ENCODE measurements around the gene CTIF.
"Not testable (repeated sequence)": the region's sequence is repeated elsewhere in the genome, so short reads cannot be mapped to it uniquely, and the experiment has no call there.

The CTIF gene

DNA sequence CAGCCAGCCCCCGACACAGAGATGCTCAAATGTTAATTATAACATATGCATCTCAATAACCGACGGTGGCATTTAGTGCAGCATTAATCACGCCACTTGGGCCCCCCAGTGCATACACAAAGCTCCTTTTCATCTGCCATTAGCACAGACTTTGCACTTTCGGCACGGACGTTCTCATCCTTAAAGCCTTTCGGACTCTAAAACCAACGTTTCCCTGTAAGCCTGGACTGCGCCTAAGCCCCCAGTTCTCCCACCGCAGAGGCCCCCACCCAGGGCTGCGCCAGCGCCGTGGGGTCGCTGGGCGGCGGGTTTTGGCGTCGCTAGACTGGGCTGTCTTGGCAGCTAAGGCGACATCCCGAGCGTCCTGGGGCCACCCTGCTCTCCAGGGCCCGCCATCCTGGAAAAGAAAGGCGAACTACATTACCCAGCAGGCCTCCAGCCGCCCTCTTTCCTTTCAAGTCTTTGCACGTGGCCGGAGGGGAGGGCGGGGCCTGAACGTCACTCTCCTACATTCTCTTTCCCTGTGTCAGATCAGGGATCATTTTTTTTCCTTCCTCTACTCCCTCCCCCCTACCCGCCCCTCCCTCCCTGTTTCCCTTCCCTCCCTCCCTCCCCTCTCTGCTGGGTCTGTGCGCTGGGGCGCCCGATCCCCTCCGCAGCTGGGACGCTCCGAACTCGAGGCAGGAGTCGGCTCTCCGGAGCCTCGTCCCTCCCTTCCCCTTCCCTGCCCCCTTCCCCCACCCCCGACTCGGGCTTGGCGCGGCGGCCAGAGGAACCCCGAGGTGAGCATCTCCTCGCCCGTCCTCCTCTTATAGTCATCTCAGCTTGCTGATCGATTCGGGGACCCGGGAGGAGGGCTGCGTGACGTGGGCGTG is at the start of gene CTIF:
TSS of gene CTIF (plus strand) at position 501 of the 875 bp plus-strand sequence. CDS start 80,535 bp downstream, outside the sequence.
- peak; percentile 97 for DNase-seq (ENCODE audit: low spot score)

DNA sequence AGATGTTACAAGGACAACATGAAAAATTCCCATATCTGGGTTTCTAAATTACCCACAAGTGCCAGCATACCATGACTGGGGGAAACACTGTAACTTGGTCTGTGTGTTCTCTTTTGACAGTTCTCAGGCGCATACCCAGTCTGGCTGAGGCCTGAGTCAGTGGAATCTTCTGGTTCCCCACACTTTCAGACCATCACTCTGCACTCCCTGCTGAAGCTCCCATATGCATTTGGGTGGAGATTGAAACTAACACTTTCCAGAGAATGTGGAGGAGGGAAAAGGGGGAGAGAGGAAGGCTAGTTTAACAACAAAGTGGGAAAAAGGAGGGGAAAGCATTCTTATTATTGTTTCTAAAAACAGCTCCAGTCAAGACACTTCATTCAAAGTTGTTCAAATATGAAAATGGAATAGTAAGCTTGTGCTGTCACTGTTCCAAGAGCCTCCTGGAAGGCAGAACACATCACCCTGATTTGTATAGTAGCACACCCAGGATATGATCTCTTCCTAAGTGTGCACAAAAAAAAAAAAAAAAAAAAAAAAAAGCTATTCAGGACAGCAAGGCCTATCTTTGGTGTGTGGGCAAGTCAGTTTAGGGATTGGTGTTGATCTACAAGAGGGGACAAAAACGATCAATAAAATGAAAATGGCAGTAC is 48.1 kb upstream of the CTIF start:
- no peak for DNase-seq (ENCODE audit: low spot score)

DNA sequence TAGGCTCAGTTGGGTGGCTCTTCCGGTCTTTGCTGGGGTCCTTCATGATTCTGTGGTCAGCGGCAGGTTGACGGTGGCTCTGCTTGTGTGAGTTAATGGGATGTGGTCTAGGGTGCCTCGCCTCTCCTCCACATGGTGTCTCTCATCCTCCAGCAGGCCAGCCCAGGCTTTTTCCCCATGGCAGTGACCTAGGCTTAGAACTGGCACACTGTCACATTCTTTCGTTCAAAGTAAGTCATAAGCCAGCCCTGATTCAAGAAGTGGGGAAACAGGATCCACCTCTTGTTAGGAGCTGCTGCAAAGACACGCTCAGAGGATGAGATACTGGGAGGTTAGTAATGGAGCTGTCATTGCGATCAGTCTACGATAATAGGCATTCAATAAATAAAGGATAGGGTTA is 46.0 kb upstream of the CTIF start:
- no peak for DNase-seq (ENCODE audit: low spot score)

DNA sequence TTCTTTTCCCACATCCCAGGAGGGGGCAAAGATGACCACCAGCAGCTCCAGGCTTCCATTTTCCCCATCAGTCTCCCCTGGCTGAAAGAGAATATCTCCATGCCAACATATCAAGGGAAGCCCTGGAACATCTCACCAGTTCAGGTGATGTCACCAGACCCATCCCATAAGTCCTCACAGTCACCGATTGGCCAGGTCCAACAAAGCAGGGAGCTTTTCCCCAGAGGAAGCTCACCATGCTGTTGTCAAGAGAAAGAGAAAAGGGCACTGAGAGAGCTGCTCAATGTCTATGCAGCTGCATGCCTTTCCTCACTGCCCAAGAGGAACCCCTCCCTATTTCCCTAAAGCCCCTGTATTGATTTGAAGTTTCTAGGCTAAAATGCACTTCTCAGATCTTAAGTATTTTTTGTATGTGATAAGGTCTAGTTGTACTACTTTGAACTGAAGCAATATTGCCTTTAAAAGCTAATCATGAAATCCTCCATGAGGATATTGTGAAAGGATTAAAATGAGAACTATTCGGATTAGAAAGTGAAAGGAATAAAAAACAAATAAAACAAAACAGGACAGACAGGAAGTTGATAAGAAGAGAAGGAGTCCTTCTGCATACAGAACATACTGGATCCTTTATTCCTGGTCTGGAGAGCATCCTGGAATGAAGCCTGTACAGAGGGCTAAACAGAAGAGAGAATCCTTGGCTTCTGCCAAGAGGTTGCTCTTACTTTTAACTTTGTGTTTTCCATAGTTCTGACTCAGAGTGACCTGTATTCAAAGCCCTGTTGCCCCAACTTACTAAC is 45.2 kb upstream of the CTIF start:
- no peak for DNase-seq (ENCODE audit: low spot score)

DNA sequence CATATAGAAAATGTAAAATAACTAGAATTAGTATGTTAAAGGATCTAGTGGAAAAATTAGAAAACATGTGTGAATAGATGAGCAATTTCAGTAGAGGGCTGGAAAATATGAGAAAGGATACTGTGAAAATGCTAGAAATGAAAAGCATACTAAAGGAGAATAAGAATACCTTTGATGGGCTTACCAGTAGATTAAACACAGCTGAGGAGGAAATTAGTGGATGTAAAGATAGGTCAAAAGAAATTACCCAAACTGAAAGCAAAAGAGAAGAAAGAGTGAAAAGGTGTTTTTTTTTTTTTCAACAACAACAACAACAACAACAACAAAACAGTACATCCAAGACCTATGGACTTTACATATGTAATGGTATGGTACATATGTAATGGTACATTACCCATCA is 41.0 kb upstream of the CTIF start:
- no peak for DNase-seq (ENCODE audit: low spot score)

DNA sequence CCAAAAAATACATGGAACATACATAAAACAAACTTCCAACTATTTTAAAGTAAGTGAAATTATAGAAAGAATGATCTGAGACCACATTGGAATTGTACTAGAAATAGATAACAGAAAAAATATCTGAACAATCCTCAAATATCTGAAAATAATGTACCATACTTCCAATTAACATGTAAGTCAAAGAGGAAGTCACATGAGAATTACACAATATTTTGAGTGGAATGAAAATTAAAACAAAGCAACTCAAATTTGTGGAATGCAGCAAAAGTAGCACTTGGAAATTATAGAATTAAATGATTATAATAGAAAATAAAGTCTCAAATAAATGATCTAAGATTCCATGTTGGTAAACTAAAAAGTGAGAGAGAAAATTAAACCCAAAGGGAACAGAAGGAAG is 38.3 kb upstream of the CTIF start:
- DNase-seq (ENCODE audit: low spot score): no peak

DNA sequence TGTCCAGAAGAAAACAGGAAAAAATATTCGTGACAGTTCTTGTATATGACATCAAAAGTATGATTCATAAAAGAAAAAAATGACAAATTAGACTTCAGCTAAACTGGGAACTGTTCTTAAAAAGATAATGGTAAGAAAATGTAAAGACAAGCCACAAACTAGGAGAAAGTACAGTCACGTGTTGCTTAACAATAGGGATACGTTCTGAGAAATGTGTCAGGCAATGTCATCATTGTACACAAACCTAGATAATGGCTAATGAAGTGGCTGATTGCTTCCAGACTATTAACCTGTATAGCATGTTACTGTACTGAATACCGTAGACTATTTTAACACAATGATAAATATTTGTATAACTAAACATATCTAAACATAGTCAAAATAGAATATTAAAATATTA is 35.9 kb upstream of the CTIF start:
- no peak for DNase-seq (ENCODE audit: low spot score)

DNA sequence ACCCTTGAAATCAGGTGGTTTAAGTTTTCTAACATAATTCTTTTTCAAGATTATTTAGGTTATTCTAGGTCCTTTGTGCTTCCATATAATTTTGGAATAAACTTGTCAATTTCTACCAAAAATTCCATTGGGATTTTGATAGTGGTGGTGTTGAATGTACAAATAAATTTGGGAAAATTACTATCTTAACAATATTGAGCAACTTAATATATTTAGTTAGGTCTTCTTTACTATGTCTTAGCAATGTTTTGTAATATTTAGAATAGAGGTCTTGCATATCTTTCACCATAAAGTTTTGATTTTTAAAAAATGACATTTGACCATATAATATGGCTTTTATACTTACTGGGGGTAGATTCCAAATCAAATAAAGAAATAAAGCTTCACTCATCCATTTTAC is 34.0 kb upstream of the CTIF start:
- no peak for DNase-seq (ENCODE audit: low spot score)

DNA sequence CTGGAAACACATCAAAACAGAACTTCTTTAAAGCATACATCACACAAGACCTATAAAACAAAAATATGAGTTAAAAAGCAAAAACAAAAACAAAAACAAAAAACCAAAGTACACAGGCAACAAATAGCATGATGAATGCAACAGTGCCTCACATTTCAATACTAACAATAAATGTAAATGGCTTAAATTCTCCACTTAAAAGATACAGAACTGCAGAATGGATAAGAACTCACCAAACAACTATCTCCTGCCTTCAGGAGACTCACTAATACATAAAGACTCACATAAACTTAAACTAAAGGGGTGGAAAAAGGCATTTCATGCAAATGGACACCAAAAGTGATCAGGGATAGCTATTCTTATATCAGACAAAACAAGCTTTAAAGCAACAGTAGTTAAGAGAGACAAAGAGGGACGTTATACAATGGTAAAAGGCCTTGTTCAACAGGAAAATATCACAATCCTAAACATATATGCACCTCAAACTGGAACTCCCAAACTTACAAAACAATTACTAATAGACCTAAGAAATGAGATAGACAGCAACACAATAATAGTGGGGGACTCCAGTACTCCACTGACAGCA is 31.8 kb upstream of the CTIF start:
- DNase-seq (ENCODE audit: low spot score): not testable (repeated sequence)

DNA sequence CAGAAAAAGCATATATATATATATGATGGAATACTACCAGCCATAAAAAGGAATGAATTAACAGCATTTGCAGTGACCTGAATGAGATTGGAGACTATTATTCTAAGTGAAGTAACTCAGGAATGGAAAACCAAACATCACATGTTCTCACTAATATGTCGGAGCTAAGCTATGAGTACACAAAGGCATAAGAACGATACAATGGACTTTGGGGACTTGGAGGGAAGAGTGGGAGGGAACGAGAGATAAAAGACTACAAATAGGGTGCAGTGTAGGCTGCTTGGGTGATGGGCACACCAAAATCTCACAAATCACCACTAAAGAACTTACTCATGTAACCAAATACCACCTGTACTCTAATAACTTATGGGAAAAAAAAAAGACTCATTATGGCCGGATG is 26.3 kb upstream of the CTIF start:
- DNase-seq (ENCODE audit: low spot score): not testable (repeated sequence)

DNA sequence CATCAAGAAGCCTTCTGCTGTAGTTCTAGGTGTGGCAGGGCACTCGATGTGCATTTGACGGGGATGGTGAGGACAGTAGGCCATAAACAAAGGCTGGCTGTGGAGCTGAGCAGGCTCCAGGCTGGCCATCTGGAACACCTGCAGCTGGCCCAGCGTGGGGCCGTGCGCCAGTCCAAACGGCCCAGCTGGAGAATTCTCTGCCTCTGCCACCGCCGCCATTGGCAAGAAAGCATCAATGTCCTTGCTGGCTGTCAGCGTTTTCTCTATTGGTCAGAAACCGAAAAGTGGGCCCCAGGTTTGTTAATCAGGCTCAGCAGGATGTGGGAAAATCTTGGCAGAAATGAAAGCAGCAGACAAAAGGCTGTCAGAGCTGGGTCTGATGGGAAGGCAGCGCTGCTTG is 24.0 kb upstream of the CTIF start:
- peak; percentile 67 for DNase-seq (ENCODE audit: low spot score)

DNA sequence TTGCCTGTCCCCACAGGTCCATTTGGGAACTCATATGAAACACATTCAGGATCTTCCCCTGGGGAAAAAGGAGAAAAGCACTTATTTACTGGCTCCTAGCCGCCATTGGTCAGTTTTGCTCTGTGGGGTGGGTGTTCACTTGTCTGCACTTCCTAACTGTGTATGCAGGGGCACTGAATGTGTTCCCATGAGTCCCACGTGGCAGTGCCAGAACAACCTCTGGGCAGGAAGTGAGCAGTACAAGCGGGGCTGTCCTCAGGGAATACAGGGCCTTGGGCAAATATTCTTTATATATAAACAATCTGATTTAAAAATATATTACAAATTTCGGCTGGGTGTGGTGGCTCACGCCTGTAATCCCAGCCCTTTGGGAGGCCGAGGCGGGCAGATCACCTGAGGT is 21.8 kb upstream of the CTIF start:
- DNase-seq (ENCODE audit: low spot score): no peak

DNA sequence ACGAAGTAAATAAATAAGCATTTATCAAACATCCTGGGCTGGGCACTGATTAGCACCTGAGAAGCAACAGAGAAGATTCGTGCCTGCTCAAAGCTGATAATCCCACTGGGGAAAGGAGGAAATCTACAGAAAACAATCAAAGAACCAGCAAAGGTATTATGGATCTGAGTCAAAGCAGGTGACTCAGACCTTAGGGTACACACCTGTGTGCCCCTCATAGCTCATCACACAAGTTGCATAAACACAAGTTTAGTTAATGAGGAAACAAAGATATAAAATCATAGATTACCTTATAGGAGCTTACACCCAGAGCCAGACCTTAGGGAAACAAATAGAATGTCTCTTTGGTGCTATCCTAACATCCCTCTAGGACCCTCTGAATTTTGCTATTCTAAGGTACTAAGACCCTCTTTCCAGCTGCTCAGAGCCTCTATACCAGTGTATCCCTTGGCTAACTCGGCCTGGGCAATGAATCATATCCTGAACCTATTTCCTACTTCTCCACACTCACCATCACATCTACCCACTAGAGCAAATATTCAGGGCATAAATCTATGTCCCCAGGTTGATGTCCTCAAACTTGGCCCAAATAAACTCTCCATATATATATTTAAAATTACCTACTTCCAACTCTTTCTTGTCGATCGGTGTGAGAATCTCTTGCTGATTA is 19.3 kb upstream of the CTIF start:
- DNase-seq (ENCODE audit: low spot score): no peak

DNA sequence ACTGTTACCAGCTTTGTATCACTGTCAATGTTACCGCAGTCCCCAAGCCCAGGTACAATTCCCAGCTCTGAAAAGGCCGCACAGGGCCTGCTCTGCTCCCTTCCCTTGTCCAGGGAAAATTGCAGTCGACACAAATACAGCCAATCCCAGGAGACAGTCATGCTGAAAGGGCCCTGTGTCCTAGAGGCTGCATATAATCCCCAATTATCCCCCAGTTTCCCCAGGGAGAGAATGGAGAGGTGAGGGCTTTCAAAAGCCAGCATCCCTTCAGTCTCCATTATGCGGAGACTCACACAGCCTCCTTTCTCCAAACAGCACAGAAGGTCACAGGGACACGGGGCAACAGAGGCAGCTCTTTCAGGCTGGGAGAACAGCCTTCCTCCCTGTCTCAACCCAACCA is 17.1 kb upstream of the CTIF start:
- DNase-seq (ENCODE audit: low spot score): no peak

DNA sequence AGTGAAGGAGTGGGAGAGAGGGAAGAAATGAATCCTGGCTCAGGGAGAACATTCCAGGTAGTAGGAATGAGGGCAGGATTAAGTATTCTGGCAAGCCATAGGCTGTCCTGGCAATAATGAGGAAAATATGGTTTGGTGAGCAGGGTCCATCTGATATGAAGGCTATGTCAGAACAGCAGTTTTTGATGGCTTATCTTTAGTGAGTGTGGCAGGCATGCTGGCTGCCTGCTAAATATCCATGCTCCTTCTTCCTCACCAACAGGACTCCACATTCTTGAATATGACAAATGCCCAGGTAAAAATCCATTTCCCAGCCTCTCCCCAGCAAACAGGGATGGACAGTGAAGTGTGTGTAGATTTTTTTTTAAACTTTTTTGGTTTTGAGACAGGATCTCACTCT is 13.2 kb upstream of the CTIF start:
- DNase-seq (ENCODE audit: low spot score): no peak

DNA sequence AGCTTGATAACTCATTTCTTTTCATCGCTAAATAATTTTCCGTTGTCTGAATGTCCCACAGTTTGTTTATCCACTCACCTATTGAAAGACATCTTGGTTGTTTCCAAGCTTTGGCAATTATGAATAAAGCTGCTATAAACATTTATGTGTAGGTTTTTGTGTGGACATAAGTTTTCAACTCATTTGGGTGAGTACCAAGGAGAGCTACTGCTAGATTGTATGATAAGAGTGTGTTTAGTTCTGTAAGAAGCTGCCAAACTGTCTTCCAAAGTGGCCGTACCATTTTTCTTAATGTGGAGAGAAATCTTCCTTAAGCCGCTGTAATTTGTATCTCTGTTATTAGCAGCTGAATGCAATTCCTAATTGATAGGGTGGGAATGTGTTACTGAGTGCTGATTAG is 11.4 kb upstream of the CTIF start:
- DNase-seq (ENCODE audit: low spot score): no peak

DNA sequence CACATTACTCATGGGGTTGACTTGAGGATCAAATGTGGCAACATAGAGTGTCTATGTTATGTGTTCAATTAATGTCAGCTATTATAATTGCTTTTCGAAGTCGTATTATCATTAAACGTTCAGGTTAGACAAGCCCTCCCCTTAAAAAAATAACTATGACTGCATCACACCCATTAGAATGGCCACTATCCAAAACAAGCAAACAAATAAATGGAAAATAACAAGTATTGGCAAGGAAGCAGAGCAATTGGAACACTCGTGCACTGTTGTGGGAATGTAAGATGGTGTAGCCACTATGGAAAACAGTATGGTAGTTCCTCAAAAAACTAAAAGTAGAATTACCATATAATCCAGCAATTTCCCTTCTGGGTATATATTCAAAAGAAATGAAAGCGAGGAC is 10.0 kb upstream of the CTIF start:
- DNase-seq (ENCODE audit: low spot score): no peak

DNA sequence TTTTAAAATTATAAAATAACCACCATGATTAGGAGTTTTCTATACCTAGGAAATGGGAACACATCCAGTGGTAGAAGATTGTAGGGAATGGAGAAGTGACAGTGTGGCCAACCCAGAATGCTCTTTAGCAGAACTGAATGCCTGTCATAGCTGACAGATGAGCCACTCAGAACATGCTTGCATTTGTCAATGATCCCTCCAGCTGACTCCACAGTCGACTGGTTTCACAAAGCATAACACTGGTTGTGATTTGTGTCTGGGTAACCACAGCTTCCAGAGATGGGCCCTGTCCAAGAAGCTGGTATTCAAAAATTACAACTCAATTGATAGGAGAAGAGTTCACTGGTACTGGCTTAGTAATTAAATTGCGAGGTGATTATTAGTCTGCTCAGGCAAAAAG is 9.0 kb upstream of the CTIF start:
- no peak for DNase-seq (ENCODE audit: low spot score)

DNA sequence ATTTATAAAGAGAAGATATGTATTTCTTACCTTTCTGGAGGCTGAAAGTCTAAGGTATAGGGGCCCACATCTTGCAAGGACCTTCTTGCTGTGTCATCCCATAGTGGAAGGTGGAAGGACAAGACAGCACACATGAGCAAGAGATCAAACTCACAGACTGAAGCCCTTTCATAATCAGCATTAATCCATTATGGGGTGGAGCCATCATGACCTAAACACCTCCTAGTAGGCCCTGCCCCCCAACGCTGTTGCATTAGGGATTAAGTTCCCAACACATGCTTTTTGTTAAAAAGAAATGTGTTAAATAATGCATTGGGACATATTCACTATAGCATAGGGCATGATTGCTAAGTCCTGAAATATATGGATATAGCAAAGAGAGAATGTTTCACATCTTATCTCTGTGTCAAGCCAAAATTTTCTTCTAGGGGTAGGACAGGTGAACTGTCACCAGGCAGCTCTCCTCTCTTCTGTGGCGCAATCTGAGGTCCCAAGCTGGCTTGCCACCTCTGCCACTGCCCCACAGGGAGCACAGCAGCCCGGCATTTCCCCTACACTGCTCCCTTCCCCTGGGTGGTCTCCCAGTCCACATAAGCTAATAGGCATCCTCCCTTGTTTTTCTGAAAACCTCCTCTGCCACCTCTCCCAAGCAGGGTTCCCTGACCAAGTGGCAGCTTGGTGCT is 8.3 kb upstream of the CTIF start:
- no peak for DNase-seq (ENCODE audit: low spot score)

DNA sequence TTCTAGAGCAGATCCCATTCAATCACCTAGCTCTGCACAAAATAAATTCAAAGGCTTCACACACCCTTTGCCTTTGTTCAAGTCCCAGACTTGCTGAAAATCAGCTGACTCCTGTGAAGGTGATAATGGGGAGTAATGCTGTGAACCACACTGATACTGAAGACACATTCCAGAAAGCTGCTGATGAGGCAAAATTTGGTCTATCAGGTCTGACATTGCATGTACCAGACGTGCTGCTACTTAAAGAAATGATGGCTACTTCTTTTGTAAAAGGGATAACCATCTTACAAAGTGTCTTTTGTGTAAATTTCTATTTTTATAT is 7.8 kb upstream of the CTIF start:
- no peak for DNase-seq (ENCODE audit: low spot score)

DNA sequence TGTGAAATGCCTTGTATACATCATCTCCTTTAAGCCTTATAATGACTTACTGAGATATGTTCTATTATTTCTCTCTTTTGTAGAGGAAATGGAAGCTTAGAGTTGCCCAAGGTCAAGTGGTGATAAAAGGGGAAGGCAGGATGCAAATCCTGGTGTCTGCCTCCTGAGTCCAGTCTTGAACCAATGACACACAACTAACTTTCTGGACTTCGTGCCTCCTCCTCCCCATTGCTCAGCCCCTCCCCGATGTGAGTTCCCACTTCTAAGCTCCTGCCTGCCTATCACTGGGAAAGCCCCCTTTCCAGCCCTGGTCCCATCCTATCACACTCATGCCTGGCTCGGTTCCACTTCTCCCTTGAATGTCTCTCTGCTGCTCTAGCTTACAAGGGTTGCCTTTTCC is 6.9 kb upstream of the CTIF start:
- no peak for DNase-seq (ENCODE audit: low spot score)
